ENCODE data around the gene GUSB.

Gene GUSB

GRCh38 chr7:65975814-65976445, 6.1 kb downstream of the GUSB start:
- Histone ChIP-seq H3K4me1 (ENCODE audit: control extremely low read depth in 1 of 4, control insufficient read depth in 4 of 4, insufficient read depth in 4 of 4, low read length in 3 of 4) (peaks cover 0 to 9% (median 8%) of the 10 kb centered on the region in 4 experiments), H3K36me3 (ENCODE audit: control insufficient read depth in 4 of 4, insufficient read depth in 4 of 4, low read length in 3 of 4) (peaks cover 11 to 64% (median 49%) of the 10 kb centered on the region in 4 experiments), H3K4me3 (ENCODE audit: control insufficient read depth in 1 of 7, extremely low read depth in 1 of 7, insufficient read depth in 4 of 7, low read depth in 2 of 7, low read length in 6 of 7) (no peak overlapping the region), H3K27ac (ENCODE audit: insufficient read depth in 1 of 2, low read depth in 1 of 2, low read length in 2 of 2, poor library complexity in 1 of 2, severe bottlenecking in 2 of 2) (no peak overlapping the region), H3K27me3 (replicated peaks in 2 of 5; ENCODE audit: control insufficient read depth in 4 of 5, insufficient read depth in 5 of 5, low read length in 4 of 5) (no peaks in the 10 kb centered on the region), H3K9me3 (ENCODE audit: control extremely low read depth in 1 of 5, control insufficient read depth in 4 of 5, insufficient read depth in 2 of 5, low read depth in 1 of 5, low read length in 4 of 5) (no peaks in the 10 kb centered on the region)
- DNase-seq = no peak
- CTCF ChIA-PET = interaction anchor here (0.8 kb wide), 1 partner anchor 13 kb away, joined by 3 read pairs; no protein-coding TSS in a partner anchor
- POLR2A ChIA-PET = no interaction called here
- 99% methylated on average over 10 of the region's 11 CpGs for WGBS (ENCODE audit: insufficient coverage)

- ChIA-PET POLR2A (no interaction called here), CTCF (no interaction called here)
- Histone ChIP-seq H3K4me3 (ENCODE audit: control insufficient read depth in 1 of 7, extremely low read depth in 1 of 7, insufficient read depth in 4 of 7, low read depth in 2 of 7, low read length in 6 of 7) (no peak overlapping the region), H3K27ac (ENCODE audit: insufficient read depth in 1 of 2, low read depth in 1 of 2, low read length in 2 of 2, poor library complexity in 1 of 2, severe bottlenecking in 2 of 2) (no peak overlapping the region), H3K9me3 (ENCODE audit: control extremely low read depth in 1 of 5, control insufficient read depth in 4 of 5, insufficient read depth in 2 of 5, low read depth in 1 of 5, low read length in 4 of 5) (no peaks in the 10 kb centered on the region), H3K36me3 (ENCODE audit: control insufficient read depth in 4 of 4, insufficient read depth in 4 of 4, low read length in 3 of 4) (peaks cover 15 to 74% (median 55%) of the 10 kb centered on the region in 4 experiments), H3K4me1 (ENCODE audit: control extremely low read depth in 1 of 4, control insufficient read depth in 4 of 4, insufficient read depth in 4 of 4, low read length in 3 of 4) (no peaks in the 10 kb centered on the region), H3K27me3 (replicated peaks in 2 of 5; ENCODE audit: control insufficient read depth in 4 of 5, insufficient read depth in 5 of 5, low read length in 4 of 5) (no peaks in the 10 kb centered on the region)
- 98% methylated on average over 9 of the region's 9 CpGs for WGBS (ENCODE audit: insufficient coverage)
- DNase-seq = no peak
Observed at GRCh38 chr7:65974876-65975275, 7.1 kb downstream of the GUSB start.

- no peaks in the 10 kb centered on the region for H3K27me3 ChIP-seq (replicated peaks in 2 of 5; ENCODE audit: control insufficient read depth in 4 of 5, insufficient read depth in 5 of 5, low read length in 4 of 5)
- no peak for DNase-seq
- no peaks in the 10 kb centered on the region for H3K9me3 ChIP-seq (ENCODE audit: control extremely low read depth in 1 of 5, control insufficient read depth in 4 of 5, insufficient read depth in 2 of 5, low read depth in 1 of 5, low read length in 4 of 5)
- CTCF ChIA-PET = no interaction called here
- H3K36me3 ChIP-seq (ENCODE audit: control insufficient read depth in 4 of 4, insufficient read depth in 4 of 4, low read length in 3 of 4) = peaks cover 17 to 74% (median 51%) of the 10 kb centered on the region in 4 experiments
- H3K4me3 ChIP-seq (ENCODE audit: control insufficient read depth in 1 of 7, extremely low read depth in 1 of 7, insufficient read depth in 4 of 7, low read depth in 2 of 7, low read length in 6 of 7) = no peak overlapping the region
- 98% methylated on average over 28 of the region's 29 CpGs for WGBS (ENCODE audit: insufficient coverage)
- no peak overlapping the region for H3K27ac ChIP-seq (ENCODE audit: insufficient read depth in 1 of 2, low read depth in 1 of 2, low read length in 2 of 2, poor library complexity in 1 of 2, severe bottlenecking in 2 of 2)
- H3K4me1 ChIP-seq (ENCODE audit: control extremely low read depth in 1 of 4, control insufficient read depth in 4 of 4, insufficient read depth in 4 of 4, low read length in 3 of 4) = no peaks in the 10 kb centered on the region
- POLR2A ChIA-PET = no interaction called here
Observed at GRCh38 chr7:65974191-65974801, 7.7 kb downstream of the GUSB start.

- WGBS (ENCODE audit: insufficient coverage) = 99% methylated on average over 13 of the region's 13 CpGs
- Histone ChIP-seq H3K4me1 (ENCODE audit: control extremely low read depth in 1 of 4, control insufficient read depth in 4 of 4, insufficient read depth in 4 of 4, low read length in 3 of 4) (no peaks in the 10 kb centered on the region), H3K4me3 (ENCODE audit: control insufficient read depth in 1 of 7, extremely low read depth in 1 of 7, insufficient read depth in 4 of 7, low read depth in 2 of 7, low read length in 6 of 7) (no peak overlapping the region), H3K27me3 (replicated peaks in 2 of 5; ENCODE audit: control insufficient read depth in 4 of 5, insufficient read depth in 5 of 5, low read length in 4 of 5) (no peaks in the 10 kb centered on the region), H3K36me3 (ENCODE audit: control insufficient read depth in 4 of 4, insufficient read depth in 4 of 4, low read length in 3 of 4) (peaks cover 17 to 79% (median 53%) of the 10 kb centered on the region in 4 experiments), H3K27ac (ENCODE audit: insufficient read depth in 1 of 2, low read depth in 1 of 2, low read length in 2 of 2, poor library complexity in 1 of 2, severe bottlenecking in 2 of 2) (no peak overlapping the region), H3K9me3 (ENCODE audit: control extremely low read depth in 1 of 5, control insufficient read depth in 4 of 5, insufficient read depth in 2 of 5, low read depth in 1 of 5, low read length in 4 of 5) (no peaks in the 10 kb centered on the region)
- POLR2A ChIA-PET = no interaction called here
- DNase-seq = no peak
- CTCF ChIA-PET = interaction anchor here (2.0 kb wide), 1 partner anchor 8 kb away, joined by 6 read pairs; the partner anchor contains the start of gene GUSB
Observed at GRCh38 chr7:65972976-65973375, 9.0 kb downstream of the GUSB start.

- no peak for DNase-seq
- ChIA-PET CTCF (no interaction called here), POLR2A (no interaction called here)
- Histone ChIP-seq H3K4me1 (ENCODE audit: control extremely low read depth in 1 of 4, control insufficient read depth in 4 of 4, insufficient read depth in 4 of 4, low read length in 3 of 4) (no peaks in the 10 kb centered on the region), H3K27ac (ENCODE audit: insufficient read depth in 1 of 2, low read depth in 1 of 2, low read length in 2 of 2, poor library complexity in 1 of 2, severe bottlenecking in 2 of 2) (no peak overlapping the region), H3K9me3 (ENCODE audit: control extremely low read depth in 1 of 5, control insufficient read depth in 4 of 5, insufficient read depth in 2 of 5, low read depth in 1 of 5, low read length in 4 of 5) (no peaks in the 10 kb centered on the region), H3K4me3 (ENCODE audit: control insufficient read depth in 1 of 7, extremely low read depth in 1 of 7, insufficient read depth in 4 of 7, low read depth in 2 of 7, low read length in 6 of 7) (no peak overlapping the region), H3K27me3 (replicated peaks in 2 of 5; ENCODE audit: control insufficient read depth in 4 of 5, insufficient read depth in 5 of 5, low read length in 4 of 5) (no peaks in the 10 kb centered on the region), H3K36me3 (ENCODE audit: control insufficient read depth in 4 of 4, insufficient read depth in 4 of 4, low read length in 3 of 4) (peaks cover 23 to 93% (median 63%) of the 10 kb centered on the region in 4 experiments)
- WGBS (ENCODE audit: insufficient coverage) = 100% methylated on average over 7 of the region's 8 CpGs
Observed at GRCh38 chr7:65971021-65971420, 11.0 kb downstream of the GUSB start.

- peaks cover 25 to 89% (median 61%) of the 10 kb centered on the region in 4 experiments for H3K36me3 ChIP-seq (ENCODE audit: control insufficient read depth in 4 of 4, insufficient read depth in 4 of 4, low read length in 3 of 4)
- 98% methylated on average over 23 of the region's 26 CpGs for WGBS (ENCODE audit: insufficient coverage)
- CTCF ChIA-PET = interaction anchor here (1.2 to 1.6 kb wide), 3 partner anchors 8 to 13 kb away, joined by 3 to 5 read pairs (median 4); no protein-coding TSS in a partner anchor
Observed at GRCh38 chr7:65968256-65969185, 13.5 kb downstream of the GUSB start.

More at GRCh38 chr7:65968256-65969185, 13.5 kb downstream of the GUSB start:
- Histone ChIP-seq H3K27ac (ENCODE audit: insufficient read depth in 1 of 2, low read depth in 1 of 2, low read length in 2 of 2, poor library complexity in 1 of 2, severe bottlenecking in 2 of 2) (no peak overlapping the region), H3K9me3 (ENCODE audit: control extremely low read depth in 1 of 5, control insufficient read depth in 4 of 5, insufficient read depth in 2 of 5, low read depth in 1 of 5, low read length in 4 of 5) (no peaks in the 10 kb centered on the region), H3K4me1 (ENCODE audit: control extremely low read depth in 1 of 4, control insufficient read depth in 4 of 4, insufficient read depth in 4 of 4, low read length in 3 of 4) (no peaks in the 10 kb centered on the region), H3K4me3 (ENCODE audit: control insufficient read depth in 1 of 7, extremely low read depth in 1 of 7, insufficient read depth in 4 of 7, low read depth in 2 of 7, low read length in 6 of 7) (no peak overlapping the region), H3K27me3 (replicated peaks in 2 of 5; ENCODE audit: control insufficient read depth in 4 of 5, insufficient read depth in 5 of 5, low read length in 4 of 5) (no peaks in the 10 kb centered on the region)
- no peak for DNase-seq
- POLR2A ChIA-PET = no interaction called here

Measured in common myeloid progenitor, CD34-positive (primary cell).